Measurements from ENCODE around the gene ABHD4.
"Not testable (repeated sequence)": the region's sequence is repeated elsewhere in the genome, so short reads cannot be mapped to it uniquely, and the experiment has no call there.

Gene ABHD4

DNA sequence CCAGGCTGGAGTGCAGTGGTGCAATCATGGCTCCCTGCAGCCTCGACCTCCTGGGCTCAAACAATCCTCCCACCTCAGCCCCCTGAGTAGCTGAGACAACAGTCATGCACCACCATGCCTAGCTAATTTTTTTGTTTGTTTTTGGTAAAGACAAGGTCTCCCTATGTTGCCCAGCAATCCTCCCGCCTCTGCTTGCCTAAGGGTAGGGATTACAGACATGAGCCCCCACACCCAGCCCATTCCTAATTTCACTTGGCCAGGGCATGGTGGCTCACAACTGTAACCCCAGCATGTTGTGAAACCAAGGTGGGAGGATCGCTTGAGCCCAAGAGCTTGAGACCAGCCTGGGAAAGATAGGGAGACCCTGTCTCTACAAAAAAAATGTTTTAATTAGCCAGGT, 18.2 kb upstream of the ABHD4 start:
- no peak overlapping the region for H3K9ac ChIP-seq (ENCODE audit: low read depth, low read length)
- H3K27me3 ChIP-seq (ENCODE audit: control insufficient read depth, insufficient read depth, low read length), result no peaks in the 10 kb centered on the region
- H3K9me3 ChIP-seq (ENCODE audit: control insufficient read depth, insufficient read depth, low read length), result no peaks in the 10 kb centered on the region
- H3K36me3 ChIP-seq (ENCODE audit: control insufficient read depth, insufficient read depth, low read length), result peaks cover under 1% of the 10 kb centered on the region
- H3K4me1 ChIP-seq (ENCODE audit: control insufficient read depth, insufficient read depth, low read length), result no peaks in the 10 kb centered on the region
- no peak overlapping the region for H3K4me3 ChIP-seq (ENCODE audit: low read depth, low read length)

DNA sequence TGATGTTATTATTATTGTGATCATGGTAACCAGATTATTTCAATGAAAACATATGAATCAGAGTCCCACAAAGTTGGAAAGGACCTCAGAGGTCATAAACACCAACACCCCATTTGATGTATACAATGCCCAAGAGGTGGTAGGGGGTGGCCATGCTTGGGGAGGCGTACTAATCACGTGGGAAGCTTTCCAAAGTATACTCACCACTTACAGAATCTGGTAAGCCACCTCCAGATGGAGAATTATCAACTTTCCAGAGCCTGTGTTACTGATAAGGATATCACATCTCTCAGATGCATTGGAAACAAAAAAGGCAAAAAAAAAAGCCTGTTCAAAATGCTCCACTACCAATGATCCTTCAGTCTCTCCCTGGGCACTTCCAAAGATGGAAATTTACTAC, 17.5 kb upstream of the ABHD4 start:
- Histone ChIP-seq H3K9ac (ENCODE audit: low read depth, low read length) (no peak overlapping the region), H3K4me3 (ENCODE audit: low read depth, low read length) (no peak overlapping the region), H3K27me3 (ENCODE audit: control insufficient read depth, insufficient read depth, low read length) (no peaks in the 10 kb centered on the region)

DNA sequence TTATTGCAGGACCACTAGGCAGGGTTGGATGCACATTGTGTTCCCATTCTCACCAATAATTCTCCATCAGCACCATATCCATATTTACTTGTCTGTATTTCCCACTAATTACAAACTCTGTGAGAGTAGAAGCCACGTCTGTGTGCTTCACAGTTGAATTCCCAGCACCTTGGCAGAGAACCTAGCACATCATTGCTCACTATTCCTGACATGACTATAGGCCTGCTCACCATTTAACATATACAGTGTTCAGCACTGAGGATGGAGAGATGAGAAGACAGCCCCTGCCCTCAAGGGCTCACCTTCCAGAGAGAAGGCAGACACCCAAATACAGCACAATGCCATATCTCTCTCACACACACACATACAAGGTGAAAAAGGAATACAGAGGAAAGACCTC, 14.1 kb upstream of the ABHD4 start:
- no peak overlapping the region for H3K9ac ChIP-seq (ENCODE audit: low read depth, low read length)
- no peaks in the 10 kb centered on the region for H3K36me3 ChIP-seq (ENCODE audit: control insufficient read depth, insufficient read depth, low read length)
- H3K4me3 ChIP-seq (ENCODE audit: low read depth, low read length), result no peak overlapping the region
- no peaks in the 10 kb centered on the region for H3K9me3 ChIP-seq (ENCODE audit: control insufficient read depth, insufficient read depth, low read length)
- H3K4me1 ChIP-seq (ENCODE audit: control insufficient read depth, insufficient read depth, low read length), result no peaks in the 10 kb centered on the region
- H3K27me3 ChIP-seq (ENCODE audit: control insufficient read depth, insufficient read depth, low read length), result no peaks in the 10 kb centered on the region

More for the DNA sequence above, 17.5 kb upstream of the ABHD4 start:
- H3K4me1 ChIP-seq (ENCODE audit: control insufficient read depth, insufficient read depth, low read length), result no peaks in the 10 kb centered on the region
- H3K36me3 ChIP-seq (ENCODE audit: control insufficient read depth, insufficient read depth, low read length), result no peaks in the 10 kb centered on the region
- H3K9me3 ChIP-seq (ENCODE audit: control insufficient read depth, insufficient read depth, low read length), result no peaks in the 10 kb centered on the region

DNA sequence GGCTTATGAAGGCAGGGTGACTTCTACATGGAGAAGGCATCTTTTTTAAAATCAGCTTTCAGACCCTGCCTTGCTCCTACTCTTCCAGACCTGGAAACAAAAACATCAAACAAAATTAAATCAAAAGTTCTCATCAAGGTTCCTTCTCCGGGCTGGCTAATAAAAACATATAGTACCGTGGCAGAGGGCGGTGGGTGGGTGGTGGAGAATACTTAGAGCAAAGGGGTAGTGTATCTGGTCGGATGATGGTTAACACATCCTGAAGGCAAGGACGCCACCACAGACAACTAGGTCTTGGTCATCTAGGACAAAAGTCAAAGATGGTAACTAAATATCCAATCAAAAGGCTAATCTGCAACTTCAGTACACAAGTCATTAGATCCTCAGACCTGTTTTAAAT, 10.9 kb upstream of the ABHD4 start:
- Histone ChIP-seq H3K27me3 (ENCODE audit: control insufficient read depth, insufficient read depth, low read length) (no peaks in the 10 kb centered on the region), H3K4me1 (ENCODE audit: control insufficient read depth, insufficient read depth, low read length) (no peaks in the 10 kb centered on the region), H3K9ac (ENCODE audit: low read depth, low read length) (no peak overlapping the region), H3K4me3 (ENCODE audit: low read depth, low read length) (no peak overlapping the region), H3K36me3 (ENCODE audit: control insufficient read depth, insufficient read depth, low read length) (no peaks in the 10 kb centered on the region), H3K9me3 (ENCODE audit: control insufficient read depth, insufficient read depth, low read length) (no peaks in the 10 kb centered on the region)

DNA sequence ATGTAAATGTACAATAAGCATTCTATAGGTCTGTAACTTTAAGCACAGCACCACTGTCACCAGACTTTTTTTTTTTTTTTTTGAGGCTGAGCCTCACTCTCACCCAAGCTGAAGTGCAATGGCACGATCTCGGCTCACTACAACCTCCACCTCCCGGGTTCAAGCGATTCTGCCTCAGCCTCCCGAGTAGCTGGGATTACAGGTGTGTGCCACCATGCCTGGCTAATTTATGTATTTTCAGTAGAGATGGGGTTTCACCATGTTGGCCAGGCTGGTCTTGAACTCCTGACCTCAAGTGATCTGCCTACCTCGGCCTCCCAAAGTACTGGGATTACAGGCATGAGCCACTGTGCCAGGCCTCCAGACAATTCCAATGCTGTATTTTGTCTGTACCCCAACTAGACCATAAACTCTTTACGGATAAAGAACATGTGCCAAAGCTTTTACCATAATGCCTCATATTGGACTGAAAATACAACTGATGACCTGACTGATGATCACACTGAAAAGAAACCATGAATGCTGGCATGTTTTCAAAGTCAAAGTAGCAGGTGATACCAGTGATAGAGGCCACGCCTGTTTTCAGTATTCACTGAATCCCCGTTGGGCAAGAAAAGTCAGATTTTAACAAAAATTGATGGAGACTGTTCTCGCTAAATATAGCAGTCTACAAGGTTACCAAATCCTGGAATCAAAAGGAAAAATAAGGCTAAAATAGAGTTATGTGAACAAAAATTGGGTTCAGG, 10.2 kb upstream of the ABHD4 start:
- H3K36me3 ChIP-seq (ENCODE audit: control insufficient read depth, insufficient read depth, low read length); H3K27me3 ChIP-seq (ENCODE audit: control insufficient read depth, insufficient read depth, low read length); H3K4me1 ChIP-seq (ENCODE audit: control insufficient read depth, insufficient read depth, low read length); H3K9me3 ChIP-seq (ENCODE audit: control insufficient read depth, insufficient read depth, low read length): not testable (repeated sequence)
- Histone ChIP-seq H3K9ac (ENCODE audit: low read depth, low read length) (peak overlapping the region; percentile 82), H3K4me3 (ENCODE audit: low read depth, low read length) (peak overlapping the region; percentile 85)

DNA sequence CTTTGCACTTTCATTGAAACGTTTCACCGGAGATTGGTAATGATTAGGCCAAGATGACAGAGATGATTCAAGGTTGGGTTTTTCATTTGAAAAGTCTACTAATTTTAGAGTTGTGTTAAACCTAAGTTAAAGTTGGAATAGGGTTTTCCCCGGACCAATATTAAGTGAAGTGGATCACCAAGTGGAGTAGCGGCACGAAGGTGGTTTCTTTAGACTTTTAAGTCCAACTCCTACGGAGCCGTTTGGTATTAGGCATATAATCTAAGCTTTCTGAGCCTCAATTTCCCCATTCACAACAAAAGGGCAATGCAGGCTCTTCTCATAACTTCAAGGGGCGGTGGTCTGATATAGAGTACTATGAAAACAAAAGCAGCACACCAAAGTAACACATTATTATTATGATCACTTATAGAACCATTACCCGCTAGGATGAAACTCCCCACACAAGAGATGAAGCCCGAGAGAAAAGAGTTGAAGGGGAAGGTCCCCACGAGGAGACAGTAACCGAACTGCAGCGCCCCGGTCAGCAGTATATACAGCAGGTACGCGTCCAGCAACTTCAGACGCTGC, 9.5 kb upstream of the ABHD4 start:
- Histone ChIP-seq H3K9me3 (ENCODE audit: control insufficient read depth, insufficient read depth, low read length) (no peaks in the 10 kb centered on the region), H3K4me3 (ENCODE audit: low read depth, low read length) (peak overlapping the region; percentile 85), H3K9ac (ENCODE audit: low read depth, low read length) (peak overlapping the region; percentile 82), H3K27me3 (ENCODE audit: control insufficient read depth, insufficient read depth, low read length) (no peaks in the 10 kb centered on the region), H3K4me1 (ENCODE audit: control insufficient read depth, insufficient read depth, low read length) (peaks cover 5% of the 10 kb centered on the region), H3K36me3 (ENCODE audit: control insufficient read depth, insufficient read depth, low read length) (no peaks in the 10 kb centered on the region)

DNA sequence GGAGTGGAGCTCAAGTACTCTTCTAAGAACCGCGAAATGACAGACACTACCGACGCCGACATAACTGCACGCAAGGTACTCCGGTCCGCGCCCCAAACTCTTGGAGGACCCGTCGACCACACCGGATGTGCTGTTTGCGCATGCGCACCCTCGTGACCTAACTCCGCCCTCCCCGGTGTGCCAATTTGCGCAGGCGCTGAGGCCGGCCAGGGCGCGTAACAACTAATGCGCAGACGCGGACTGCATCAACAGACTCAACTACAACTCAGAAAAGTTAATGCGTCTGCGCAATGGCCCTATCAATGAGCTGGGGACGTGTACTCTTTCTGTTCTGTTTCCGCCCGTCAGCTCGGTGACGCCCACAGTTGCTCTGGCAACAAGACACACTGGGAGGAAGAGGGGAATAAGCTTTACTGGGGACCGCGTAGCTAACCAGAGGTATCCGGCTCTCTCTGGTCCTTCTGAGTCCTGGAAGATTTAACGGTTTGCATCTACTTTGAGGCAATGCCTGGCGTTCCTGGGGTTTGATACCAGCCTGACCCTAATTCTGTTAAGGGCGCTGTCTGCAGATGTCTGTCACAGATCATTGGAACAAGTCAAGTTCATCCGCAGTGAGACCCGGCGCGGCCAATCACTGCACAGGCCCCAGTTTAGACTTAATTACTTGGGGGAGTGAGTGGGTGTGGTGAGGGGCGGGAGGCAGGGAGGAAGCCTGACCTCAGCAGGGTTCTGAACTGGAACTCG, 8.8 kb upstream of the ABHD4 start, which contains the start of gene DAD1:
TSS of gene DAD1 (minus strand) at position 129 of the 744 bp plus-strand sequence. CDS start at position 62, 67 bp downstream.
- H3K27me3 ChIP-seq (ENCODE audit: control insufficient read depth, insufficient read depth, low read length), result no peaks in the 10 kb centered on the region
- H3K9ac ChIP-seq (ENCODE audit: low read depth, low read length), result peak within 1 kb of the TSS; percentile 82
- H3K9me3 ChIP-seq (ENCODE audit: control insufficient read depth, insufficient read depth, low read length), result no peaks in the 10 kb centered on the region
- peak within 1 kb of the TSS; percentile 85 for H3K4me3 ChIP-seq (ENCODE audit: low read depth, low read length)
- peaks cover 5% of the 10 kb centered on the region for H3K4me1 ChIP-seq (ENCODE audit: control insufficient read depth, insufficient read depth, low read length)
- H3K36me3 ChIP-seq (ENCODE audit: control insufficient read depth, insufficient read depth, low read length), result no peaks in the 10 kb centered on the region

DNA sequence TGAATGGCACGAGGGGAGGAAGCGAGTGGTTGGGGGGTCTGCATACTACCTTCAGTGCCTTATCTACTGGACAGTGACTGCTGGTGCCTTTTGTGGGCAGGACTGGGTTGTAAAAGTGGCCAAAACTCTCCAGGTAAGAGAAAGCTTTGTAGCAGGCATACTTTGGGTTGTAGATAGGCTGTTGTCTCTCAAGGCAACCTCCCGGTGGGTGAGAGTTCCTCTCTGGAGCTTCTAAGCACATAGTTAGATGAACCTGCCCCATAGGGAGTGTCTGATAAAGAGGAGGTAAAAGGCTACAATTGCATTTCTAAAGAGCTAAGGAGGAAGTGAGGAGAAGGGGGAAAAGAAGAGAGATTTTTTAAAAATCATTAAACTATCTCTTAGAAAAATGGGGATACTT, 4.9 kb upstream of the ABHD4 start:
- no peak overlapping the region for H3K4me3 ChIP-seq (ENCODE audit: low read depth, low read length)
- no peaks in the 10 kb centered on the region for H3K9me3 ChIP-seq (ENCODE audit: control insufficient read depth, insufficient read depth, low read length)
- H3K36me3 ChIP-seq (ENCODE audit: control insufficient read depth, insufficient read depth, low read length), result no peaks in the 10 kb centered on the region
- peaks cover 8% of the 10 kb centered on the region for H3K4me1 ChIP-seq (ENCODE audit: control insufficient read depth, insufficient read depth, low read length)
- H3K27me3 ChIP-seq (ENCODE audit: control insufficient read depth, insufficient read depth, low read length), result no peaks in the 10 kb centered on the region
- H3K9ac ChIP-seq (ENCODE audit: low read depth, low read length), result peak overlapping the region; percentile 3

DNA sequence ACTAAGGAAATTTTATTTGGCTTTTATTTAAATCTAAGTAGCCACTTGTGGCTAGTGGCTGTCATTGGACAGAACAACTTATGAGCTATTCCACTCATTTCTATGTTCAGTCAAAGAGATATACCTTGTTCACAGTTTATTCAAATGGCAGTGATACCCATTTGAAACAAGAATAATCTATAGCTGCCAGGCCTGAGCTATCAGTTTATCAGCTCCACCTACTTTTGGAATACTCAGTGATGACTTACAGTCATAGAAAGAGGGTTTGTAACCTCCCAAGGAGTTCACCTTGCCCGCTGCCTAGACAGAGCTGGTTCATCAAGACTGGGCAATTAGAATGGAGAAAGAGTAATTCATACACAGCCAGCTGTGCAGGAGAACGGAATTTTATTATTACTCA, 4.5 kb upstream of the ABHD4 start:
- H3K27me3 ChIP-seq (ENCODE audit: control insufficient read depth, insufficient read depth, low read length), result no peaks in the 10 kb centered on the region
- no peak overlapping the region for H3K9ac ChIP-seq (ENCODE audit: low read depth, low read length)
- H3K4me1 ChIP-seq (ENCODE audit: control insufficient read depth, insufficient read depth, low read length), result peaks cover 8% of the 10 kb centered on the region
- H3K4me3 ChIP-seq (ENCODE audit: low read depth, low read length), result no peak overlapping the region
- no peaks in the 10 kb centered on the region for H3K9me3 ChIP-seq (ENCODE audit: control insufficient read depth, insufficient read depth, low read length)
- H3K36me3 ChIP-seq (ENCODE audit: control insufficient read depth, insufficient read depth, low read length), result no peaks in the 10 kb centered on the region

DNA sequence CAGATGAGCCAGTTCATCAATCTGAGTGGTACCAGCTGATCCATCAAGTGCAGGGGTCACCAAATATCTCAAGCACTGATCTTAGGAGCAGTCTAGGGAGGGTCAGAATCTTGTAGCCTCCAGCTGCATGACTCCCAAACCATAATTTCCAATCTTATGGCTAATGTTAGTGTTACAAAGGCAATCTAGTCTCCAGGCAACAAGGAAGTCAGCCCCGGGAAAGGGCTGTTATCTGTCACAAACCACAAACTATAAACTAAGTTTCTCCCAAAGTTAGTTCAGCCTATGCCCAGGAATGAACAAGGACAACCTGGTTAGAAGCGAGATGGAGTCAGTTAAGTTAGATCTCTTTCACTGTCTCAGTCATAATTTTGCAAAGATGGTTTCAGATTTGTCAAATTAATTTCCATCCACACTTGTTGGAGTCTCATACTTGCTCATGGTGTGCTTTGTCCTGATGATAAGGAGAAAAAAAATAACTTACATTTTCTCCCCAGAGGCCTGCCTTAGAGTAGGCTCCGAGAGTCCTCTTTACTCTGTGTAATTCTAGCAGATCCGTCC, 3.9 kb upstream of the ABHD4 start:
- H3K27me3 ChIP-seq (ENCODE audit: control insufficient read depth, insufficient read depth, low read length), result no peaks in the 10 kb centered on the region
- H3K9ac ChIP-seq (ENCODE audit: low read depth, low read length), result no peak overlapping the region
- H3K4me3 ChIP-seq (ENCODE audit: low read depth, low read length), result no peak overlapping the region
- no peaks in the 10 kb centered on the region for H3K9me3 ChIP-seq (ENCODE audit: control insufficient read depth, insufficient read depth, low read length)
- H3K36me3 ChIP-seq (ENCODE audit: control insufficient read depth, insufficient read depth, low read length), result no peaks in the 10 kb centered on the region
- peaks cover 10% of the 10 kb centered on the region for H3K4me1 ChIP-seq (ENCODE audit: control insufficient read depth, insufficient read depth, low read length)

DNA sequence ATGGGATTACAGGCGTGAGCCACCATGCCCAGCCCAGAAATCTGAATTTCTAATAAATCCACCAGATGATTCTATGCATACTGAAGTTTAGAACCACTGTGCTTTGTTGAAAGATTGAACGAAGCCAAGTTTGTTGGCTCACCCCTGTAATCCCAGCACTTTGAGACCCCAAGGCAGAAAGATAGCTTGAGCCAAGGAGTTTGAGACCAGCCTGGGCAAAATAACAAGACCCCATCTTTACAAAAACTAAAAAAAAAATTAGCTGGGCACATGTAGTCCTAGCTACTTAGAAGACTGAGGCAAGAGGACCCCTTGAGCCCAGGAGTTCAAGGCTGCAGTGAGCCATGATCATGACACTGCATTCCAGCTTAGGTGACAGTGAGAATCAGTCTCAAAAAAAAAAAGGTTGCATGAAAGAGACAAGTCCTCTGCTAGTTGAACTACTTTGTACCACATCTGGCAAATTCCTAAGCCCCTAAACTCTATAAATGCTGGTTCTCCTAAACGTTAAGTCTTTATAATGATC, 1.7 kb upstream of the ABHD4 start:
- Histone ChIP-seq H3K4me3 (ENCODE audit: low read depth, low read length) (no peak overlapping the region), H3K27me3 (ENCODE audit: control insufficient read depth, insufficient read depth, low read length) (no peaks in the 10 kb centered on the region), H3K4me1 (ENCODE audit: control insufficient read depth, insufficient read depth, low read length) (peaks cover 16% of the 10 kb centered on the region), H3K9me3 (ENCODE audit: control insufficient read depth, insufficient read depth, low read length) (no peaks in the 10 kb centered on the region), H3K36me3 (ENCODE audit: control insufficient read depth, insufficient read depth, low read length) (no peaks in the 10 kb centered on the region), H3K9ac (ENCODE audit: low read depth, low read length) (no peak overlapping the region)
